Effector memory CD4-positive, alpha-beta T cell (primary cell): ENCODE results near the gene HBE1.

Experiments
- DNase-seq, 3 donors: peaks; one replicate each; pipeline ENCODE4 v3.0.0-alpha.2; 2020
- H3K27ac ChIP-seq: 2 replicates; pipeline ENCODE4 v1.7.0; 2013; ENCODE audit warnings: mild to moderate bottlenecking, low read length, moderate library complexity; ENCODE audit not compliant: insufficient read depth, poor library complexity, severe bottlenecking
- H3K27me3 ChIP-seq: replicated peaks from 2 replicates; pipeline ENCODE4 v1.7.0; 2013; ENCODE audit warnings: mild to moderate bottlenecking, low read length; ENCODE audit not compliant: insufficient read depth, control insufficient read depth, poor library complexity, severe bottlenecking
- H3K36me3 ChIP-seq: 2 replicates; pipeline ENCODE4 v1.7.0; 2013; ENCODE audit warnings: mild to moderate bottlenecking, low read length, moderate library complexity; ENCODE audit not compliant: control insufficient read depth, insufficient read depth
- H3K4me1 ChIP-seq: 2 replicates; pipeline ENCODE4 v1.7.0; 2013; ENCODE audit warnings: low read length, mild to moderate bottlenecking; ENCODE audit not compliant: control insufficient read depth, insufficient read depth, poor library complexity, severe bottlenecking
- H3K4me3 ChIP-seq: 2 replicates; pipeline ENCODE4 v1.7.0; 2013; ENCODE audit warnings: low read length, low read depth, mild to moderate bottlenecking; ENCODE audit not compliant: insufficient read depth, poor library complexity, severe bottlenecking
- H3K9me3 ChIP-seq: 2 replicates; pipeline ENCODE4 v1.7.0; 2013; ENCODE audit warnings: mild to moderate bottlenecking, low read length, moderate library complexity; ENCODE audit not compliant: control insufficient read depth

The HBE1 gene

GRCh38 chr11:5238486-5238885, 31.3 kb downstream of the HBE1 start:
- H3K27me3 ChIP-seq = no peaks in the 10 kb centered on the region
- DNase-seq = no peak
- H3K36me3 ChIP-seq = no peaks in the 10 kb centered on the region
- H3K4me1 ChIP-seq = no peaks in the 10 kb centered on the region
- no peak overlapping the region for H3K27ac ChIP-seq
- no peaks in the 10 kb centered on the region for H3K9me3 ChIP-seq
- H3K4me3 ChIP-seq = no peak overlapping the region

- DNase-seq = no peak
- H3K36me3 ChIP-seq = no peaks in the 10 kb centered on the region
- H3K9me3 ChIP-seq = no peaks in the 10 kb centered on the region
- no peak overlapping the region for H3K27ac ChIP-seq
- H3K27me3 ChIP-seq = no peaks in the 10 kb centered on the region
- no peaks in the 10 kb centered on the region for H3K4me1 ChIP-seq
- H3K4me3 ChIP-seq = no peak overlapping the region
Observed at GRCh38 chr11:5237420-5237819, 32.3 kb downstream of the HBE1 start.

- no peaks in the 10 kb centered on the region for H3K36me3 ChIP-seq
- no peak for DNase-seq
- no peaks in the 10 kb centered on the region for H3K9me3 ChIP-seq
- no peak overlapping the region for H3K27ac ChIP-seq
- no peaks in the 10 kb centered on the region for H3K27me3 ChIP-seq
- no peak overlapping the region for H3K4me3 ChIP-seq
- no peaks in the 10 kb centered on the region for H3K4me1 ChIP-seq
Observed at GRCh38 chr11:5235364-5236095, 34.2 kb downstream of the HBE1 start.

- H3K27me3 ChIP-seq = no peaks in the 10 kb centered on the region
- no peak within 1 kb of the TSS for H3K27ac ChIP-seq
- H3K4me1 ChIP-seq = no peaks in the 10 kb centered on the region
- H3K36me3 ChIP-seq = no peaks in the 10 kb centered on the region
- no peaks in the 10 kb centered on the region for H3K9me3 ChIP-seq
- no peak within 1 kb of the TSS for H3K4me3 ChIP-seq
- no peak for DNase-seq
Observed at GRCh38 chr11:5234381-5234834, 35.3 kb downstream of the HBE1 start, which contains the start of gene HBD. HBD (minus strand) TSS chr11:5234483; CDS start chr11:5234433, 50 bp downstream.

GRCh38 chr11:5233307-5233706, 36.4 kb downstream of the HBE1 start:
- H3K4me3 ChIP-seq = no peak overlapping the region
- H3K9me3 ChIP-seq = no peaks in the 10 kb centered on the region
- DNase-seq = no peak
- H3K36me3 ChIP-seq = no peaks in the 10 kb centered on the region
- no peaks in the 10 kb centered on the region for H3K27me3 ChIP-seq
- H3K27ac ChIP-seq = no peak overlapping the region
- no peaks in the 10 kb centered on the region for H3K4me1 ChIP-seq

- Histone ChIP-seq H3K27me3 (no peaks in the 10 kb centered on the region), H3K27ac (no peak overlapping the region), H3K4me3 (no peak overlapping the region), H3K4me1 (no peaks in the 10 kb centered on the region), H3K36me3 (no peaks in the 10 kb centered on the region), H3K9me3 (no peaks in the 10 kb centered on the region)
- DNase-seq = no peak
Observed at GRCh38 chr11:5232821-5233220, 36.9 kb downstream of the HBE1 start.

GRCh38 chr11:5232176-5232575, 37.6 kb downstream of the HBE1 start:
- no peaks in the 10 kb centered on the region for H3K36me3 ChIP-seq

GRCh38 chr11:5231111-5231510, 38.6 kb downstream of the HBE1 start:
- H3K27ac ChIP-seq = no peak overlapping the region
- no peaks in the 10 kb centered on the region for H3K9me3 ChIP-seq
- no peaks in the 10 kb centered on the region for H3K27me3 ChIP-seq
- H3K36me3 ChIP-seq = no peaks in the 10 kb centered on the region
- no peak overlapping the region for H3K4me3 ChIP-seq
- H3K4me1 ChIP-seq = no peaks in the 10 kb centered on the region
- DNase-seq = no peak

More at GRCh38 chr11:5232176-5232575, 37.6 kb downstream of the HBE1 start:
- H3K27ac ChIP-seq = no peak overlapping the region
- no peak overlapping the region for H3K4me3 ChIP-seq
- no peak for DNase-seq
- no peaks in the 10 kb centered on the region for H3K9me3 ChIP-seq
- no peaks in the 10 kb centered on the region for H3K4me1 ChIP-seq
- no peaks in the 10 kb centered on the region for H3K27me3 ChIP-seq

GRCh38 chr11:5230266-5230665, 39.5 kb downstream of the HBE1 start:
- Histone ChIP-seq H3K9me3 (no peaks in the 10 kb centered on the region), H3K36me3 (no peaks in the 10 kb centered on the region), H3K27me3 (no peaks in the 10 kb centered on the region), H3K27ac (no peak overlapping the region), H3K4me3 (no peak overlapping the region), H3K4me1 (no peaks in the 10 kb centered on the region)
- no peak for DNase-seq

GRCh38 chr11:5229796-5230195, 39.9 kb downstream of the HBE1 start:
- H3K9me3 ChIP-seq = no peaks in the 10 kb centered on the region
- no peak overlapping the region for H3K4me3 ChIP-seq
- no peak overlapping the region for H3K27ac ChIP-seq
- H3K4me1 ChIP-seq = no peaks in the 10 kb centered on the region
- H3K27me3 ChIP-seq = no peaks in the 10 kb centered on the region
- no peak for DNase-seq
- H3K36me3 ChIP-seq = no peaks in the 10 kb centered on the region
